HG03354 (cell line): Measurements from ENCODE around the gene HNRNPAB.

Source experiments
- ATAC-seq: cut with Tn5 transposase; IDR thresholded peaks from one replicate; pipeline ENCODE4 v1.9.1; 2021; ENCODE audit warnings: mild to moderate bottlenecking; ENCODE audit not compliant: unreplicated experiment, poor library complexity, severe bottlenecking

Gene HNRNPAB

DNA sequence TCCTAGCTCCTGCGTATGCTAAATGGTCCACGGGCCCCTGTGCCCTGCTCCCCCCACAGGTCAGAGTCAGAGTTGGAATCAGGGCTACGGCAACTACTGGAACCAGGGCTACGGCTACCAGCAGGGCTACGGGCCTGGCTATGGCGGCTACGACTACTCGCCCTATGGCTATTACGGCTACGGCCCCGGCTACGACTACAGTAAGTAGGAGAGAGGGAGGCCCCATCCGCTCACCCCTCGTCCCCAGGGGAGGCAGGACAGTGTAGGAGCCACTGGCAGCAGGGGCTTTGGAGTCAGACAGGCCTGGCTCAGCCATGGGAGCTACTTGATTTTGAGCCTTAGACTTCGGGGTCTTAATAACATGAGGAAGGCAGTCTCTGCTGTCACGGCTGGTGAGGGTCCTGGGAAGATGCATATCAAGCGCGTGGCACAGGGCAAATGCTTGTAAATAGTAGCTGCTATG, 5.8 kb downstream of the HNRNPAB start:
- no peak for ATAC-seq

DNA sequence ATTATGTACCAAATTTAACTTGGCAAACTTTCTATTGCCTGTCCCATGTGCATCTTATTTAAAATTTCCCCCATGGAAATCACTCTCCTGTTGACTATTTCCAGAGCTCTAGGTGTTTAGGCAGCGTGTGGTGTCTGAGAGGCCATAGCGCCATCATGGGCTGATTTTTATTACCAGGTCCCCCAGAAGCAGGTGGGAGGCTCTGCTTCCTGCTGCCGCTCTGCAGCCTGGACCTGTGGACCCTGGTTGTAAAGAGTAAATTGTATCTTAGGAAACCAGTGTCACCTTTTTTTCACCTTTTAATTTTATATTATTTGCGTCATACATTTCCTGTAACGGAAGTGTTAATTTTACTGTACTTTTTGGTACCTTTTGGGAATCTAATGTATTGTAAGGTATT, 6.4 kb downstream of the HNRNPAB start:
- ATAC-seq = no peak

DNA sequence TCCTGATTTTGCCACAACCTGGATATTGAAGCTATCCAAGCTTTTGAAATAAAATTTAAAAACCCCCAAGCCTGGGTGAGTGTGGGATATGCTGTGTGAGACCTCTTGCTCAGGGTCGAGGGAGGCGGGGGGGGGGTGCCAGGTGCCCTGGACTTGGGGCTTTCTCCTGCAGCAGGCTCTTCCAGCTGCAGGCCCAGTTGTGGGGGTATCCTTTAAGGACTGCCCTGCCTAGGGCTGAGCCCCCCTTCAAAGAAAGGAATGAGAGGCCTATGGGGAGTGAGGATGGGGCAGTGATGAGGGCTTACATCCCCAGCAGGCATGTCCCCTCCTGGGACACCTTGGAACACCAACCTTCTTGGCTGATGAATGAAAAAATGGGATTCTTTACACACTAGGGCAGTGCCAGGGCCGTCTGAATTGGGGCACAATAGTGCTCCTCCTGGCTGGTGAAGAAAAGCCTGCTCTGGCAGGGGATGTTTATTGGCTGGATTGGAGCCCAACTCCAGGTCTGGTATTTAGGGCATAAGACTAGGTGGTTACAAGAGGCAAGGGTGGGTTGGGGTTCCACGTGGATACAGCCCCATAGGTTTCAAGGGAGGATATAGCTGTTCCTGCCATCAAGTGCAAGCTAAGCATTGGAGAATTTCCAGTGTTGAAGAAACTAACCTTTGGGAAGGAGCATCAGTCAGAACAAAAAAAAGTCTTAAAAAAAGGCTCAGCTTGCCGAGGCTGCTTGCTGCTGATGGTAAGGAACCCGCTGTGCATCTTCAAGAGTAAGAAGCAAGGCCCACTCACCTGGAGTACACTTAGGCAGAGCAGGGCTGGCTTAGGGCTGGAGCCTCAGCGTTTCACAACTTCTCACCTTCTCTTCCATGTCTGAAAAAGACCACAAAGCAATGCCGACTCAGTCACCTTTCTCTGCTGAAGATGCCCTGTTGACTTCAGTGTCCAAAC, 7.0 kb downstream of the HNRNPAB start:
- ATAC-seq = no peak

GRCh38 chr5:178212241-178213002, 8.1 kb downstream of the HNRNPAB start:
- no peak for ATAC-seq

DNA sequence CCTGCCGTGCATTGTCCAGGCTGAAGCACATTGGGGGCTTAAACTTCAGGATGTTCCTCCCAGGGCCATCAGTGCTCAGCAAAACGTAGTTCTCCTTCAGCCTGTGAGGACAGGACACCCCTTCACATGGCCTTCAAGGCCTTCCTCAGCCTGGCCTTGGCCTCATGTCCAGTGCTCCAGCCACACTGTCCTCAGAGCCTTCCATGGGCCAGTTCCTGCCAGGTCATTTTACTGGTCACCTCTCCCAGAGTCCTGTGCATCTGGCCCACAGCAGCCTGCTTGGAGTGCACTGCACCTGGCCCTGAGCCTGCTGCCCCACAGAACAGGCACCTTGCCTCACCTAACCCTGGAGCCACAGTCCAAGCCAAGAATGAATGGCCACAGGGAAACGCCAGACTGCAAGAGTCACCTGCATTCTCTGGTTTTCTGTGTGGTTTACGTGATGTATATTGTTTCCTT, 8.7 kb downstream of the HNRNPAB start:
- ATAC-seq = no peak

DNA sequence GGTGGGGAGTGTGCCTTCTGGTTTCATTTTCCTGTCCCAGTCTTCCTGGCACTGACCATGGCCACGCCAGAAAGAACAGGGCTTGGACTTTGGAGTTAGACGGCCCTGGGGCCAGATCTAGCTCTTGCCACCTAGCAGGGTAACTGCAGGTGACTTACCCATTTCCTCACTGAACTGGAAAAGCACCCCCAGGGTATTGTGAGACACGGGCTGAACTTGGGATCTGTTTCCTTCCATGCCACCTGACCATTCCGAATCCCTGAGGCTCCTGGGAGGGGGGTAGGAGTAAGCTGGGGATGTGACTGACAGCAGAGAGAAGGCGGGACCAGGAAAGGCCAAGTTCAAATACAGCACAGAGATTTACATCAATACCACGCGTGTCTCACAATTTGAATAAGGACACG, 9.4 kb downstream of the HNRNPAB start:
- ATAC-seq = no peak

DNA sequence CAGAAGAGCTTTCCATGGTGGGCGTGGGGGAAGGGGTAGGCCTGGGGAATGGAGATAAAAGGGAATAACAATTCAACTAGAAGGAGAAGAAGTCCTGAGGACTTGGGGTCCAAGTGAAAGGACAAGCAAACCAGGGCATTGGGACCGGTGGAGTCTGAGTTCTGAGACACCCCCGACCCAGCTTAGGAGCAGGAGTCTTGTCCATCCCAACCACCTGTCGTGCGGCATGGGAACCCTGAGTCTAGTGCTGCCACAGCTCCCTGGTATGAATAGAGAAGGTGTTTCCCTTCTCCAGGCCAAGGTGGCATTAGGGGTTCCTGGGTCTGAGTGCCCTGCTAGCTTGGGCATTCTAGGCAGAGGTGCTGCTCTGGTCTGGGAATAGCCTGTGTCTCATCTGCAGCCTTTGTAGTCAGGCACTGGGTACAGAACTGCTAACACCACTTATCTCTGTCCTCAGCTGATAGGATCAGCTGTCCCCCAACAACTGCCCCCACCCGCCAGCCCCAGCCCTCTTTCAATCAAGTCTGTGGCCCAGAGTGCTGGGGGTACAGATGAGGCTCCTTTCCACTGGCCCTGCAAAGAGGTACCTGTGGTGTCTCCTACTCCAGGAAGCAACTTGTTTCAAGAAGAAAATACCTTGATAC, 9.9 kb downstream of the HNRNPAB start:
- no peak for ATAC-seq

DNA sequence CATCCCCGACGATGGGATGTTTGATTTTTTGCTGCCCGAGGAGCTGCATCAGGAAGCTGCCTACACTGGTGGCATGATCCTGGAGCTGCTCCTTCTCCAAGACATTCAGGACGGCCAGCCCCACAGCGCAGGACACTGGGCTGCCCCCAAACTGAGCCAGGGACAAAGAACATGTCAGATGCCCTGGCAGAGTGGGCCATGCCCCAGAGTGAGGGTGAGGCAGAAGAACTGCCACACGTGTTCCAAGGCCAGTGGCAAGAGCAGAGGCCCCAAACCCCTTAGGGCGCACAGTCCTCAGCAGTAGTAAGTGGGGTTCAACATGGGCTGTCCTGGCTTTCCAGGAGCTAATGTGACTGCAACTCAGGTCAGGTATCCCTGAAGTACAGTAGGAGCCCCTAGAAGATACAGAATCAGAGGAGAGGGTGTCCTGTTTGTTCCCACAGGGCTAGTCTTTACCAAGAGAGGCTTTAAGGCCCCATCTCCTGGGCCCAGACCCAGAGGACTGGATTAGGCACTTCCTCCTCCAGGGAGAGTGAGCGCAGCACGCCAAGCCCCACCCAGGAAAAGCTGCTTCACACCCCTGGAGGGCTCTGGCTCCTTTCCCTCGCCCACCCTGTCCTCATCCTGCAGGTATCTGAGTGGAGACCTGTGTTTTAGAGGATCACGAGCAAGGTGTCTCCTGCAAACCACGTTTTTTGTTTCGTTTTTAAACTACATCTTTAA, 11.1 kb downstream of the HNRNPAB start:
- no peak for ATAC-seq

DNA sequence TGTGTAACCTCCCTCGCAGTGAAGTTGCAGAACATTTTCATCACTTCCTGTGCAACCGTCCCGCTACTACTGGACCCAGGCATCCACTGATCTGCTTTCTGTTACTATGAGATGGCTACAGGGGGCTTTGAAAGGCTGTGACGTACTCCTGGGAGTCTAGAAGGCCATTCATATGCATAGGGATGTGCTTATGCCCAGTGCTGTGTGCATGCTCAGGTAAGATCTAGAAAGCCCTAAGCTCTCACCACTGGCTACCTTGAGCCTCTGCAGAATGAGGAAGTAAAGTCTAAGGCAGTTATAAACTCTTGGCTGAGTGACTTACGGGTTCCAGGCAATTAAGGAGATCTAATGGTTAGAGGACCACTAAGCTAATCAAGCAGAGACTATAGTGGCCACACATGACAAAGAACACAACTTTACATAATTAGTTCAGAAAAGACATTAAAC, 11.8 kb downstream of the HNRNPAB start:
- ATAC-seq = no peak

- no peak for ATAC-seq
Measured at GRCh38 chr5:178216779-178217178, 12.4 kb downstream of the HNRNPAB start.

GRCh38 chr5:178218237-178218776, 14.0 kb downstream of the HNRNPAB start:
- no peak for ATAC-seq

GRCh38 chr5:178218827-178219226, 14.5 kb downstream of the HNRNPAB start:
- no peak for ATAC-seq

GRCh38 chr5:178221282-178221681, 16.9 kb downstream of the HNRNPAB start:
- ATAC-seq = no peak

DNA sequence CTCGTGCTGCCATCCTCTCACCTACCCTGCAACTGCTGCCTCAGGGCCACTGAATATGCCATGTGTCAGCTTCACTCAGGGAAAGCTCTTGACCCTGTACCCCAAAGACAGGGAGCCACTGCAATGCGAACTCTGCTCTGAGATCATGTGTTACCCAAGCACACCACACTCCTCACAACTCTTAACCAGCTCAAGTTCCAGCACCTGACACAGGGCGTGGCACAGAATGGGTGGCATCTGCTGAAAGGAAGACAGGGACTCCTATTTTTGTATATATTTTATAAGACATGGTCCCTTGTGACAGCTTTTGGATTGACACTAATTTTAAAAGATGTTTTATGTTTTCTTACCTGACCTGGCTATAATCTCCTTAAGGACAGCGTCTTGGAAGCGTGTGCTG, 17.5 kb downstream of the HNRNPAB start:
- no peak for ATAC-seq

DNA sequence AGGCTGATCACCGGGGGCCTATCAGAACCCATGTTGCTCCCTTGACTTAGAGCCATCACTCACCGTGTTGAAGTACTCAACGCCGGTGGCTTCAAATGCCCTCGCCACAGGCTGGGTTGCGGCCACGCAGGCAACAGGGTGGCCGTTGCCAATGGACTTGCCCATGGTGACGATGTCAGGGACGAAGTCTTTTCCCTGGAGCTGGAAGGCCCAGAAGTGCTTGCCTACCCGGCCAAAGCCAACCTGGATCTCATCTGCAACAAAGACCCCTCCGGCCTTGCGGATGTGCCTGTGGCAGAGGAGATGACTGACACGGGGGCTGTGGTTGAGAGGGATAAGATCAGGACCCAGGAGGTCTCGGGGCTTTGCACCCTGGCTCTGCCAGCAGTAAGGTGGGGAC, 18.0 kb downstream of the HNRNPAB start:
- no peak for ATAC-seq

DNA sequence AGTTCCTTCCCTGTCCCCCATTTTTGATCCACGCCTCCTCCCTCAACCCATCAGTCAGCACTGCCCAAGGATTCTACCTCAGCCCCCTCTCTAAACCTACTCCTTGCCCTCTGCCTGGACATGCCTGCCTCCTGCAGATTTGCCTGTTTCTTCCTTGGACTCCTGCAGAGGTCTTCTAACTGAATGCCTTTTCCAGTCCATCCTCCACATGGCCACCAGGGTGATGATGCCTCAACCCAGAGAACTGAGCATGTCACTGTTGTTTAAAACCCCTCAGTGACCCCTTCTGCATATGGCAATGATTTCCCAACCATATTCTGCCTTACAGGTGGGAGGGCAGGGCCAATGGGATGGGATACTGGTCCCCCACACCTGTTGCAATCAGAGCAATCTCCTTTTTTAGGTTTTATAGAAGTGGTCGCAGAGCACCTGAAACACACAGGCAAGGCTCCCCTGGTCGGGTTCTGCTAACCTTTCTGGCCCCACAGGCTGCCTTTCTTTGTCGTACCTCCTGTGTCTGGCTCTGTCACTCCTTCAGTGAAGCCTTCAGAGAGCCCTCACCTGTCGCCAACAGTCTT, 19.0 kb downstream of the HNRNPAB start:
- ATAC-seq = no peak

- no peak for ATAC-seq
Measured at GRCh38 chr5:178223828-178224335, 19.5 kb downstream of the HNRNPAB start.

- ATAC-seq = no peak
Measured at GRCh38 chr5:178224403-178224802, 20.1 kb downstream of the HNRNPAB start.

DNA sequence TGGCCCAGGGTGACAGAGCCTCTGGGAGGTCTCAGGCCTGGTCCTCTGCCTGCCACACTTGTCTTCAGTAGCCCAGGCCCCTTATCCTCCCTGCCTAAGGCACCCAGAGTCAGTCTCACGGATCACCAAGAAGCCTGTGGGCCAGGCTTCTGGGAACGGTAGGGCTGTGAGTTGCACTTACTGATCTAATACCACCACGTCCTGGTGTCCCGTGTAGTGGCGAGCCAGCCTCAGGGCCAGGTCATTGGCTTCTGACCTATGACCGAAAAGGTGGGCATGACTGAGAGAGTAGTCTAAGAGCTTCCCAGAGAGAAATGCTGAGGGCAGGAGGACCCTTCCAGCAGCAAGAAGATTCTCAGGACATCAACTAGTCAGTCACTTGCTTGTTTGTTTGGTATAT, 20.8 kb downstream of the HNRNPAB start:
- ATAC-seq = no peak
